ENCODE data around the gene SMARCAL1. TPM values are rescaled to one million over a fixed set of nuclear protein-coding genes. Genes with fewer than 3 reads are reported as not detected.

SMARCAL1 gene
- polyA plus RNA-seq, 10 donors: 17.4 to 24.0 (median 21.1) TPM

DNA sequence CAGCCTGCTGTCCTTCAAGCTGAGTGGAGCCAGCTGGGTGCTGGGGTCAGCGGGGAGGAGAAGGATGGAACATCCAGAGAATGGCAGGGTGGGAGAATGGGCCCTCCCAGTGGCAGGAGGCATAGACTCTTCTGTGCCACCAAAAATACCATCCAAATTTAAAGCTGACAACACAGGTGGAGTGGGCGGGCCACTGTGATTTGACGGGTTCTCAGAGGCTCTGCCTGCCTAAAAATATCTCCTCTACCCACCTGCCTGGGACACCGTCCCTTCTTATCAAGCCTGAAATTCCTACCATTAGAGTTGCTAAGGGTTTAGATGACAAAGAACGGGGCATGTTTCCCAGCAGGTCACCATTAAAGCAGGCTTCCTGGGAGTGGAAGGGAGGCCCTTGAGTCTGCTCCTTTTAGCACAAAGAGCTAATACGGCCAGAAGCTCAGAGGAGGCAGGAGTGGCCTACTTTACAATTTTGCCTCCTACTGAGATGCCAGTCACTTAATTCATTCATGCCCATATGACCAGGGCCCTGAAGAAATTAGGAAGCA lies 20.2 kb upstream of the SMARCAL1 start:
- no peak for DNase-seq

DNA sequence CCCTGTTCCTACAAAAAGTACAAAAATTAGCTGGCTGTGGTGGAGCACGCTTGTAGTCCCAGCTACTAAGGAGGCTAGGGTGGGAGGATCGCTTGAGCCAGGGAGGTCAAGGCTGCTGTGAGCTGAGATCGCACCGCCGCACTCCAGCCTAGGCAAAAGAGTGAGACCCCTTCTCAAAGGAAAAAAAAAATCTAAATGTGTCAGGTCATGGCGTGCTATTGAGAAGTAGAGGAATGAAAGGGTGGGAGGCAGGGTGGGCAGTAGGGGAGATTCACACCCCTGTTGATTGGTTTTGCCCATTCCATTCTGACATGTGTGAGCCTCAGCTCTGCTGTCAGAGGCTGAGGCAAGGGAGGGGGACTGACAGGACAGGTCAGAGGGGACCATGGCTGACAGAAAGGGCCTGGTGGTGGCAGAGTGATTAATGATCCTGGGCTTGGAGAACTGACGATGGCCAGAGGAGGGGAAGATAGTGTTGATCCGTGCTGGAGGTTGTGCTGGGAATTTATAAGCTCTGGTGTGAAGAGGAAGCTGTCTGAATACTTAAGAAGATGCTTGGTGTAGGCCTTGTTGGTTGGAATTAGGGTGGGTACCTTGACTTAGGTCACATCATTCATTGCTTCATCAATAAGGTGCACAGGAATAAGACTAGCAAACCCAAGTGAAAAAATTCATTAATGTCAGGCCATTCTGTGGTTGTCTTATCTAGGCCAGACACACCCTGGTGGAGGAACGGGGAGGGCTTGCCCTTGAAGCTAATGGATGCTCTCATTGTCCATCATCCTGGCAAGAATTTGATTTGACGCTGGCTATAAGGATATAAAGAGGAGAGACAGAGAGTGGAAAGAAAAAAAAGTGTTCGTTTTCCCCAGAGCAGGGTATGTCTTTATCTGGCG lies 19.1 kb upstream of the SMARCAL1 start:
- no peak for DNase-seq

DNA sequence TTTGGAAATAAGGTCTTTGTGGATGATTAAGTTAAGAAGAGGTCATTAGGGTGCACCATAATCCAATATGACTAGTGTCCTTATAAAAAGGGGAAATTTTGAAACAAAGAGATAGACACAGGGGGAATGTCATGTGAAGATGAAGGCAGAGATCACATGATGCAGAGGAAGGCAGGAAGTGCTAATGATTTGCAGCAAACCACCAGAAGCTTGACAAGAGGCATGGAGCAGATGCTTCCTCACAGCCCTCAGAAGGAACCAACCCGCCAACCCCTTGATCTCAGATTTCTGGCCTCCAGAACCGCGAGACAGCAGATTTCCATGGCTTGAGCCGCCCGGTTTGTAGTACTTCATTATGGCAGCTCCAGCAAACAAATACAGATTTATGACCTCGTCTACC lies 17.4 kb upstream of the SMARCAL1 start:
- DNase-seq: no peak

DNA sequence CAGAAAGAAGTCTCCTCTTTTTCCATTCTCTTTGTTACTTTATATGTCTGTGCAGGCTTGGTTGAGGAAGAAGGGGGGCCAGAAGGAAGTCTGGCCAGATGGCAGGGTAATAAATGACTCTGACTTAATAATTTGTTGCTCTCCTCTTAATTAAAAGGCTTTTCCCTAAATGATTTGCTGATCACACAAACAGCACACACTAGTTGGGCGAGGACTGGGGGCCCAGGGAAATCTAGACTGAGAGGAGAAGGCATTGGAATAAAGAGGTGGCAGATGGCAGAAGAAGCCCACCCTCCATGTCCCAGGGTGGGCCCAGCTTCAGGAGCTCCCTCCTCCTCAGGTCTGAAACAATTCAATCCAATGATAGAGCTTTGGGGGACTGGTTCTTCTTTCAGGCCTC lies 12.7 kb upstream of the SMARCAL1 start:
- no peak for DNase-seq

DNA sequence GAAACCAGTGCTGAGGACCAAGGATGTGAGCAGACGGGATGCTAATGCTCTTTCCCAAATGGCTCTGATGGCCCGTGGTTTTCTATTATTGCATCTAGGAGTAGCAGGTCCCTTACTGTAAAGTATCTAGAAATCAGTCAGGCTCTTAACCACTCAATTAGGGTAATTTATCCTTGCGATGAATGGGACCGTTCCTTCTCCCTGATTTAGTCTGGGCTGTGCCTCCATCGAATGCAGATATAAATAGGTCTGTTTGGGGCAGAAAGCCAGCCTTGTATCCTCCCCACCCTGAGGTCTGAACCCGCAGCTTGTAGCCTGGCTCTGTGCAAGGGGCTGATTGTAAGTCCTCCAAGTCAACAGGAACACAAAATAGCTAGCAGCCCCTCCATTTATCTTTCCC lies 9.5 kb upstream of the SMARCAL1 start:
- no peak for DNase-seq

DNA sequence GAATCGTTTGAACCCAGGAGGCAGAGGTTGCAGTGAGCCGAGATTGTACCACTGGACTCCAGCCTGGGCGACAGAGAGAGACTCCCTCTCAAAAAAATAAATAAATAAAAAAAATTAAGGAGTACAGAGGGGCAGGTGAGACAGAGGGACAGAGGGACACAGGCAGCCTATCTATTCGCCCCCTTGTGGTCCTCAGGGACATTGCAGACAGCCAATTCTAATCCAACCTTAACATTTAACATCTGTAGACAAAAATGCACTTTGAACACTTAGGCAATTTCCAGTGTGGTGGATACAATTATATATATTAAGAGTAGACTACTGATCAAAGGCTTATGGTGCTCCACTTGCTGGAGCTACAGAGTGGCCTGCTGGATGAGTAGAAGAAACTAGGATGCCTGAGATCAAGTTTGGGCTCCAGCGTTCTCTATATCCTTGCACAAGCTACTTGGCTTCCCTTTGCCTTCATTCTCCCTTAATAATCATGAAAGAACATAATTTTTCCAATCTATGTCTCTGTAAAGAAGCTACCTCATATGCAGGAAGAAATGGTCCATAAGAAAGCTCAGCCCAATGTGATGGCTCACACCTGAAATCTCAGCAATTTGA lies 8.2 kb upstream of the SMARCAL1 start:
- DNase-seq: no peak

DNA sequence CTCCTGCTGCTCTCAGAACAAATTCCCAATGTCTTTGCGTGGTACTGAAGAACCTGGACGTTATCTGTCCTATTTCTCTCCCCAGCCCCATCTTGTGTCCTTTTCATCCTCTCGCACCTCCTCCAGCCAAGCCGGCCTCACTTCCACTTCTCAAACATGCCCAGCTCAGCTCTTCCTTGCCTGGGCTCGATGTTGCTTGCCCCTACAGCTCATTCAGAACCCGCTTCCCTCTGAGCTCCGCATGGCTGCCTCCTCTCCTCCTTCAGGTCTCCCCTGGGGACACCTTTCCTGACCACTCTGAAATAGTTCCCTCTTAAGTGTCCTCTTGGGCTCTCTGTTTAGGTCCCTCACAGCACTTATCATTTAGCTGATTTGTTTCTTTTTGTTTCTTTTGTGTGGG lies 6.7 kb upstream of the SMARCAL1 start:
- DNase-seq: no peak

DNA sequence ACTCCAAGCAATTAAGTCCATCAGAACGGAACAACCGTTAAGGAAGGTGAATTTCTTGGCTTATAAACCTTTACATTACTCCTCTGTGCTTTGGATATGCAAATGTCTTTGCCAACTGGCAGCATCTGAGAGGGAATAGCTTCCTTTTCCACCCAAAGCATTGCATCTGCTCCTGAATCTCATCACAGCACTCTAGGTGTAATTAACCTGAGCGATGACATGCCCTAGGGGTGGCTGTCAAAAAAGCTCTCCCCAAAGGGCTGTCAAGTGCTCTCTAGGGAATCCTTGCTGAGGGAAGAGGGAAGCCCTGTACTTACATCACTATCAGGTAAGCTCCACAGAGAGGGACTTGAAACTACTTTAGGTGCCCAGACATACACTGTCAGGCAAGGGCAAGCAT lies 5.5 kb upstream of the SMARCAL1 start:
- no peak for DNase-seq

DNA sequence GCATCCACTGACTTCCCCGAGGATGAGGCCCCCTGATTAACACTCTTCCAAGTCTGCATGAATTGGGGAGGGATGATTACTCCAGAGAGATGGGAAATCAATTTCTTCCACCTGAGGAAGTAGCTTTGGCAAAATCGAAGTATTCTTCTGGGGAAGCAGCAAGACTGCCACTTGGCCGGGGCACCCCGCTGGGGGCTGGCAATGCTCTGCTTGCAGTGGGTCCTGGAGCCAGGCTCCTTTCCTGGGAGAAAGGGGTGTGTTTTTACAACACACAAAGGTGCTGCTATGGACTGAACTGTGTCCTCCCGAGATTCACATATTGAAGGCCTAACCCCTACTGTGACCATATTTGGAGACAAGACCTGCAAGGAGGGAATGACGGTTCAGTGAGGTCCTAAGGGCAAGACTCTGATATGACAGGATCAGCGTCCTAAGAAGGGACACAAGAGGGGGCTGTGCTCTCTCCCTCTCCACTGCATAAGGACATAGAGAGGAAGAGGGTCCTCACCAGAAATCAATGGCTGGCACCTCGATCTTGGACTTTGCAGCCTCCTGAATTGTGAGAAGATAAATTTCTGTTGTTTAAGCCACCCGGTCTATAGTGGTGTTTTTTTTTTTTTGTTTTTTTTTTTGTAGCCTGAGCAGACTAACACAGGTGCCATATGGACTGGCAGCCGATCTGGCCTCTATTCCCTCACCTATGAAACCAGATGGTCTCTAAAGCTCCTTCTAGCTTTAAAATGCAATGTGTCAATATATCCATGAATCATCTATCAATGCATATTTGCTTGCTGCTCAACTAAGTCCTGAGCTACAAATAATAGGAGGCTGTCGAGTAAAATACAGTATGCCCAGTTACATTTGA lies 3.6 kb upstream of the SMARCAL1 start:
- no peak for DNase-seq

DNA sequence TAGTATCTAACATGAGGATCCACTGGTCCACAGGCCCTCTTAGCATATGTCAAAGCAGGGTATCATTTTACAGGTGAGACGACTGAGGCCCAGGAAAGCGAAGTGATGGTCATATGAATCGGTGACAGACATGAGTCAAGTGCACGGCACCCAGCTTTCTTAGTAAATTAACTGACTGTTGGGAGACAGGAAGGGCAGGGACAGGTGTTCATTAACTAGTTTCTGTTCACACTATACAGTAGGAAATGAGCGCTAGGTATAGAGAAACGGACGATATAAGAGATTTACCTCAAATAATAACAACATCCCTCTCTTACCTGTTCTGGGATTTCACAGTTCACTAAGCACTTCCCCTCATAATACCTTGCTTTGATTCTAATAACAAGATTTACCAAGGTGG lies 1.7 kb upstream of the SMARCAL1 start:
- no peak for DNase-seq

DNA sequence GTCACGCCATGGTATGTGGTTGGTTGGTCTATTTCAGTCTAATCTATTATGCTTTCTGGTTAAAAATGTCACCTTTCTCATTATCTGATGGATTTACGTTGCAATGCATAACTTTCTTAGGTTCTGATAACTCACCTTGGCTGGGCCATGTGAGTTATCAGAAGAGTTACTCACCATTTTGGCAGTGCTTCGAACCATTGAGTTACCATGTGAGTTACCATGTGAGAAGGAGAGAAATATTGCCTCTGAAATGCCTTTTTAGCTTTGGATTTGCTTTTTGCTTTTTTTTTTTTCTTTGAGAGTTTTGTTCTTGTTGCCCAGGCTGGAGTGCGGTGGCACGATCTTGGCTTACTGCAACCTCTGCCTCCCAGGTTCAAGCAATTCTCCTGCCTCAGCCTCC lies 1.6 kb downstream of the SMARCAL1 start:
- DNase-seq: no peak

DNA sequence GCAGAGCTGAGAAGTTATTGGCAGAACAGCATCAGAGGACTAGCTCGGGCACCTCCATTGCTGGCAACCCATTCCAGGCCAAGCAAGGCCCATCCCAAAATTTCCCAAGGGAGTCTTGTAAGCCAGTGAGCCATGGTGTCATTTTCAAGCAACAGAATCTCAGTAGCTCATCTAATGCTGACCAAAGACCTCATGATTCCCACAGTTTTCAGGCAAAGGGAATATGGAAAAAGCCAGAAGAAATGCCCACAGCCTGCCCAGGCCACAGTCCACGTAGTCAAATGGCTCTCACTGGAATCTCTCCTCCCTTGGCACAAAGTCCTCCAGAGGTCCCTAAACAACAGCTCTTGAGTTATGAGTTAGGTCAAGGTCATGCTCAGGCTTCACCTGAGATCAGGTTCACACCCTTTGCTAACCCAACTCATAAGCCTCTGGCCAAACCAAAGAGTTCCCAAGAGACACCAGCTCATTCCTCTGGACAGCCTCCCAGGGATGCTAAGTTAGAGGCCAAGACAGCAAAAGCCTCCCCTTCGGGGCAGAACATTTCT lies 2.6 kb downstream of the SMARCAL1 start:
- no peak for DNase-seq

DNA sequence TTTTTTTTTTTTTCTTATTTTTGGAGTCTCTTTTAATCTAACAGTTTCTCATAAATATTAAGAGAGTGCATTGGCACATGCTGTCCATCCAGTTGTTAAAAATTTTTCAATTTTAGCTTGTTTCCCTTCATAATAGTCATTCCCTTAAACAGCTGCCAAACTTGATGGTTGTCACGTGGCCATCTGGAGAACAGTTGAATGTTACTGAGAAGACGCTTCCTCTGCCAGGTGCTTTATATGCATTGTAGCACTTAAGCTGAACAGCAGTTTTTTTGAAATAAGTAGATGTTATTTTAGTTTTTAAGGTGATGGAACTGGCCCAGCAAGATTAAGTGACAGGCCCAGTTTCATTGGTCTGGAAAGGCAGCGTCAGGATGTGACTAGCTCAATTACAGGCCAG lies 3.3 kb downstream of the SMARCAL1 start:
- peak in 2 of 3 donors; percentile 42 to 58 for DNase-seq

DNA sequence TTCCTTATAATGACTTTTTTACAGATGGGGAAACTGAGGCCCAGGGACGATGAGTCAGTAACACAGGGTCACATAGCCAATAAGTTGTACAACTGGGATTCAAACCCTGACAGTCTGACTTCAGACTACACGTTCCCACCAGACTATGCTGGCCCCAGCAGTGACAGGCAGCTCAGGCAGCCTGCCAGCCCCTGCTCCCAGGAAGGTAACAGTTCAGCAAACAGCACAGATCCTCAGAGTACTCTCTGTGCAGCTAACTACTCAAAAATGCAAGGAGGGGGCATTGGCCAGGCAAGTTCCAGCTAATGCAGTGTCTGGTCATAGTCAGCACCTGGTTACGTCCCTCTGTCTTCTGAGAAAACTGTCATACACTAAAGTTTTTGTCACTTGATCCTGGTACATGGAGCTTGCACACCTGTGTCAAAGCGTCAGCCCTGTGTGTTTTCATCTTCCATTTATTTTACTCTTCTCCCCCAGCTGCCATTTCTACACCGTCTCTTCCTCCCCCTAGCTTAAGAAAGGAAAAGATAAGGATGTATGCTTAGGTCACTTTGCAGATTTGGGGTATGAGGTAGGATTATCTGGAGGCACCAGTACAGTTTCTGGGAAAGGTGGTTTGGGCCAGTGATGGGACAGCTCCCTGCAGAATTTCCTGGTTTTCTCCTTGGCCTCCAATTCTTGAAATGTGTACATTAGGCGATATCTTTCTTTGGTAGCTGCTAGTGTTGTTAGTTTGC lies 4.5 kb downstream of the SMARCAL1 start:
- DNase-seq: no peak

DNA sequence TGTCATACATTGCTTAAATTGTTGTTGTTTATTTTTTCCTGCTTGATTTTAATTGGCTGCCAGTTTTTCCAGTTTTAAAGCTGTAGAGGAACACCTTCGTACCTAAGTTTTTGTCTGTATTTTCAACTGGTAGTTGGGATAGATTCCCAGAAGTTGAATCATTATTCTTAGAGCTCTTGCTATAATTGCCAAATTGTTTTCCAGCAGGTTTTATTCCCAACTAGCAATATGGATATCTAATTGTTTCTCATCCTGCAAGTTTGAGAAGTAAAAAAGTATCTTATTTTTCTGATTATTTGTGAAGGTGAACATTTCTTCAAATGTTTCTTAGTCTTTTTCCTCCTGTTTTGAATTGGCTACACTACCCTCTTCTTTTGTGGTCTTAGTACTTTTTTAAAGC lies 6.7 kb downstream of the SMARCAL1 start:
- DNase-seq: no peak

DNA sequence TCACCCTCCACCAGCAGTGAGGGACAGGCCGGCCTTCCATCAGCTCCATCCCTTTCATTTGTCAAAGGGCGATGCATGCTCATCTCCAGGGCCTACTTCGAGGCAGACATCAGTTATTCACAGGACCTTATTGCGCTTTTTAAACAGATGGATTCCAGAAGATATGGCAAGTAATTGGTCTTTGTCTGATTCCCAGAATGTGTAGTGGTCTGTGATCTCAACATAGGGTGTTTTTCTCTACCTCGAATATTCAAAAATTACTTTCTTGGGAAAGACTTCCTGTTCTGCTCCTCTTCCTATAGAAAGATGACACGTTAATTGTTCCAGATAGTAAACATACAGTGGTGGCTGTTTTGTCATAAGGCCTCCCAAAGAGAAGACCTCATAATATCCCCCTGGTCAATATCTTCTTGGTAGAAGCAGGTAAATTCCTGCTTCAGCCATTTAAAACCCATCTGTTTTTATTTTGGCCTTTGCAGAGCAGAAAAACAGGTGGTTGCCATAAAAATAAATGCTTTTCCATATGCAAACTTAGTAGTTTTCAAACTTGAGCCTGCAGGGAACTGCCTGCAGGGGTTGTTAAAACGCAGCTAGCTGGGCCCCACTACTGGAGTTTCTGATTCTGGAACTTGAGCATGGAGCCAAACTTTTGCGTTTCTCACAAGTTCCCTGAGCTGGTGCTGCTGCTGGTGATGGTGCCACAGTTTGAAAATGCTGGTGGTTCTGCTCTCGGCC lies 8.2 kb downstream of the SMARCAL1 start:
- DNase-seq: peak in 2 of 3 donors; percentile 20 to 35

DNA sequence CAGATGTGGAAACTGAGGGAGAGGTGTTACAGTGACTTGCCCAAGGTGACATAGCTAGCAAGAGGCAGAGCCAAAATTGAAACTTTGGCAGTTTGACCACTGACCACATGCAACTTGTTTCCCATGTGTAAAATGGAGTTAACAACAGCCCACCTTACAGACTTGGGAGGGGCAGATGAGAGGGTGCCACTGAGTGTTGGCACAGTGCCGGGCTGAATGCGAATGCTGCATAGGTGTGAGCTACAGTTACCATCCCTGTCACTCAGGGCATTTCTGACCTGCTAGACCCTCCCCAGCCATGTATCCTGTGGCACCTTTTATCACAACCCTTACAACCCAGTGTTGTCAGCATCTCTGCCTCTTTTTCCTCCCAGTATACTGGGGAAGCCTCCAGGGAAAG lies 10.8 kb downstream of the SMARCAL1 start:
- DNase-seq: no peak

DNA sequence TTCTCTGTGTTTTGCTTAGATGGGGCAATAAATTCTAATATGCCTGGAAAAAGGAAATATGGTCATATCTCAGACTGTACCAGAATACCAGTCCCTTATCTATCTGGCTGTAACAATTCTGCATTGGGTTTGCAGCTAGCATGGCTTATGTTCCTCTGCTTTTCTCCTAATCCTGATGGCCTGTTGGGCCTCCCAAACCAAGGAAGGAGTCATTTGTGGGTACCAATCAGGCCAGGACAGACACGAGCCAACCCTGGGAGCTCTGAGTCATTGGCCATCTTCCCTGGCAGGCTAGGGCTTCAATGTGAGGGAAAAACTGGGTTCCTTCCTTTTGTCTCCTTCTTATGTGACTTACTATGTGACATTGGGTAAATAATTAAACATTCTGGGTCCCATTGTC lies 12.0 kb downstream of the SMARCAL1 start:
- no peak for DNase-seq

DNA sequence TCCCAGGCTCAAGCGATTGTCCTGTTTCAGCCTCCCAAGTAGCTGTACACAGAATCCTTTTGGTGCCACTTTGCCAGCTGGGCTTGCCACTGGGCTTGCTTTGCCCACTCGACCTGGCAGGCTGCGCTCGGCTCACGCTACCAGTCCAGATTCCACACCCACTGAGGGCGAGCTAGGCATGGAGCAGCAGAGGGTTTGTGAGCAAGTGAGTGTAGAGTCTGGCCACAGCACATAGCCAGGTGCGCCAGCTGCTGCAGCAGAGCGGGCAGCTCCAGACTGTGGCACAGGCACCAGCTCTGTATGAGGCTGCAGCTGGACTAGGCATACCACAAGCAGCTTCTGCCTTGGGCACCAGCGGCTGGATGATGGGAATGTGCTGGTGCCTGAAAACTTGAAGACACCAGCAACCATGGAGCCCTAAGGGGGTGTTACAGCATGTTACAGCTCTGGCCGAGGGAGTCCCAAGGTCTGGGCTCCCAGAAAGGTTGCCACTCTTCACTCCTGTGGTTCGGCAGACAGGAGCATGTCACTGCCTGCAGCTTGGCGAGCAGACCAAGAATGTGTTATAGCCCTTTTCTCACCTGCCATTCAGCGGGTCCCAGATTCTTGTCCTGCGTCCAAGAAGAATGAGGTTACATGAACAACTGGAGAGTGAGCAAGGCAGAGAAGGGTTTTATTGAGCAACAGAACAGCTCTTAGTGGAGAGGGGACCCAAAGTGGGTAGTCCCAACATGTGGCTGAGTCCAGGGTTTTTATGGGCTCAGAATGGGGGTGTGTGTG lies 12.9 kb downstream of the SMARCAL1 start:
- DNase-seq: peak in 1 of 3 donors; percentile 18

All from muscle of back (tissue), 11 donors.